GM19193 (cell line): Measurements from ENCODE around the gene RASA2.

Source experiments
- POLR2A ChIP-seq: IDR thresholded peaks from 4 replicates; pipeline ENCODE4 v1.6.1; 2011; ENCODE audit not compliant: insufficient read depth, insufficient read length; ENCODE audit errors: extremely low read depth

The RASA2 gene

GRCh38 chr3:141452773-141453172 is 34.1 kb upstream of the RASA2 start:
- no peak for TF ChIP-seq POLR2A

GRCh38 chr3:141454054-141454453 is 32.8 kb upstream of the RASA2 start:
- TF ChIP-seq POLR2A: no peak

GRCh38 chr3:141454906-141455602 is 31.8 kb upstream of the RASA2 start:
- no peak for TF ChIP-seq POLR2A

GRCh38 chr3:141455603-141456300 is 31.1 kb upstream of the RASA2 start:
- no peak for TF ChIP-seq POLR2A

GRCh38 chr3:141456301-141456625 is 30.6 kb upstream of the RASA2 start:
- TF ChIP-seq POLR2A: no peak

- TF ChIP-seq POLR2A: no peak
Measured at GRCh38 chr3:141457624-141458236, 29.1 kb upstream of the RASA2 start.

GRCh38 chr3:141459008-141459407 is 27.8 kb upstream of the RASA2 start:
- no peak for TF ChIP-seq POLR2A

GRCh38 chr3:141460097-141460704 is 26.6 kb upstream of the RASA2 start:
- no peak for TF ChIP-seq POLR2A

- TF ChIP-seq POLR2A: no peak
Measured at GRCh38 chr3:141462176-141462859, 24.5 kb upstream of the RASA2 start.

- no peak for TF ChIP-seq POLR2A
Measured at GRCh38 chr3:141465221-141465620, 21.6 kb upstream of the RASA2 start.

- TF ChIP-seq POLR2A: no peak
Measured at GRCh38 chr3:141466633-141467169, 20.1 kb upstream of the RASA2 start.

GRCh38 chr3:141469720-141470119 is 17.1 kb upstream of the RASA2 start:
- no peak for TF ChIP-seq POLR2A

GRCh38 chr3:141471160-141471559 is 15.7 kb upstream of the RASA2 start:
- no peak for TF ChIP-seq POLR2A

- TF ChIP-seq POLR2A: no peak
Measured at GRCh38 chr3:141476033-141476432, 10.8 kb upstream of the RASA2 start.

GRCh38 chr3:141477224-141477623 is 9.6 kb upstream of the RASA2 start:
- no peak for TF ChIP-seq POLR2A
